CD4-positive, alpha-beta T cell (primary cell): ENCODE data around the gene ICA1. TPM values are rescaled to one million over a fixed set of nuclear protein-coding genes. Genes with fewer than 3 reads are reported as not detected.

Experiments used
- ATAC-seq: fragments of 200-7000 bp; cut with Tn5 transposase; one replicate; pipeline ENCODE4 v1.10.0; 2022; ENCODE audit warnings: mild to moderate bottlenecking; ENCODE audit not compliant: poor library complexity
- CTCF ChIA-PET: fragments of 350-600 bp; sonication (Branson Sonifier 250); formaldehyde crosslinking; loops from one replicate; lab custom pipeline; 2021; ENCODE audit warnings: antibody characterized with exemption, inconsistent platforms; lab: Charles Lee
- POLR2A ChIA-PET: fragments of 350-600 bp; sonication (Branson Sonifier 250); formaldehyde crosslinking; loops from one replicate; lab custom pipeline; 2021; ENCODE audit warnings: antibody characterized with exemption, inconsistent platforms; lab: Charles Lee
- DNase-seq, 14 experiments: peaks; one replicate each; pipeline ENCODE4 v3.0.0-alpha.2; 2013 to 2020; ENCODE audit warnings: mixed read lengths in 2 of 14
- H3K27ac ChIP-seq, 2 donors: one replicate each; pipeline versions ENCODE4 v1.5.1 to v1.7.0; 2013; ENCODE audit warnings: low read length in 2 of 2, low read depth in 1 of 2, mild to moderate bottlenecking in 1 of 2
- H3K27me3 ChIP-seq, 2 experiments: 1 replicate in 1 of 2; 2 replicates in 1 of 2; pipeline versions ENCODE4 v1.6.1 to v1.7.0; 2013; ENCODE audit warnings: low read length in 2 of 2, control low read depth in 1 of 2, mild to moderate bottlenecking in 1 of 2, moderate library complexity in 1 of 2; ENCODE audit not compliant: insufficient read depth in 2 of 2, control insufficient read depth in 1 of 2
- H3K36me3 ChIP-seq: one replicate; pipeline ENCODE4 v1.6.1; 2013; ENCODE audit warnings: low read length, control low read depth; ENCODE audit not compliant: insufficient read depth
- H3K4me1 ChIP-seq: one replicate; pipeline ENCODE4 v1.6.1; 2013; ENCODE audit warnings: low read length, control low read depth; ENCODE audit not compliant: insufficient read depth
- H3K4me3 ChIP-seq: one replicate; pipeline ENCODE4 v1.5.1; 2013; ENCODE audit warnings: mild to moderate bottlenecking, low read length, moderate library complexity
- H3K9me3 ChIP-seq, 2 experiments: 1 replicate in 1 of 2; 2 replicates in 1 of 2; pipeline versions ENCODE4 v1.6.1 to v1.7.0; 2013; ENCODE audit warnings: low read length in 2 of 2, mild to moderate bottlenecking in 2 of 2, control low read depth in 1 of 2, moderate library complexity in 1 of 2; ENCODE audit not compliant: control insufficient read depth in 1 of 2, insufficient read depth in 1 of 2
- H3K27ac Mint-ChIP-seq: one replicate; pipeline ENCODE4 v1.8.0; 2020; ENCODE audit warnings: mixed read lengths
- H3K27me3 Mint-ChIP-seq: one replicate; pipeline ENCODE4 v1.8.0; 2021; ENCODE audit warnings: mixed read lengths
- H3K36me3 Mint-ChIP-seq: one replicate; pipeline ENCODE4 v1.8.0; 2021; ENCODE audit warnings: low read depth, mixed read lengths
- H3K4me1 Mint-ChIP-seq: one replicate; pipeline ENCODE4 v1.8.0; 2021; ENCODE audit warnings: low read depth, mixed read lengths
- H3K4me3 Mint-ChIP-seq: one replicate; pipeline ENCODE4 v1.8.0; 2020; ENCODE audit warnings: mild to moderate bottlenecking, mixed read lengths
- H3K9me3 Mint-ChIP-seq: one replicate; pipeline ENCODE4 v1.8.0; 2020; ENCODE audit warnings: mixed read lengths
- intact Hi-C, 2 experiments: fragments of 100-400 bp; cut with DNase I in 1 of 2; cut with micrococcal nuclease in 1 of 2; formaldehyde crosslinking; loops; one replicate each; pipeline versions ENCODE4 v1.15.1 to v1.9.0; 2023 to 2025; cut with DNase I, micrococcal nuclease
- total RNA-seq, 174 experiments: library from RNA in 2 of 174; stranded (reverse) in 2 of 174; gene quantifications; one replicate each; pipeline ENCODE4 v1.2.3 and lab custom pipeline; 2021 to 2026
- TF ChIP-seq, protein P1 (sequence below): fragments of 200-600 bp; IDR thresholded peaks from one replicate; pipeline ENCODE4 v1.8.0; 2022; ENCODE audit warnings: antibody characterized with exemption, mild to moderate bottlenecking

ICA1 gene
- total RNA-seq, 2 experiments from 2014 or later = 0.95 to 1.7 TPM

DNA sequence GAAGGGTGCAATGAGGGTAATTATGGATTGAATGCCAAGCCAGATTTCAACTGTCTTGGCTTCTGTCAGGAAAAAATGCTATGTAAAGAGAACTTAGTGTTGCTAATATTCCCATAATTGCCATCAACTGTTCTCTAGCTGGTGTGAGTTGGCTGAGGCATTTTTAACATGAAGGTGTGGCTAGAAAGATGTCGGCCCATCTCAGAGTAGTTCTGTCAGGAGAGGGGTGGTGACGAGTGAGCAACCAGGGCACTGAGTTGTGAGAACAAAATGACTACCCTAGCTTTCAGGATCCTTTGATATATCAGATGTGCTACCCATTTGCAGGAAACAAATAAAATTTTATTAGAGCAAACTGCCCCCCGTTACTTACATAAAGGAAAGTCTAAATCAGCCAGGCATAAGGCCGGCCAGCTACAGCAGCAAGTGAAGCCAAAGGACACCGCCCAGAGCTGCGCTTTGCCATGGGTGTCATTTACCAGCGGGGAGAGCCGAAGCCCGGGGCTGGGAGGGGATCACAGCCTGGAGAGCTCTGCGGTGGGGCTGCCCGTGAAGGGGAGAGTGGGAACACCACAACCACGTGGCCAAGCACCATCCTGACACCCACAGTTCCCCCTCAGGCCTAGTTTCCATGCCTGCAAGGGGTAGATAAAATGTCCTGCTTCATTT, 141.4 kb downstream of the ICA1 start:
- Mint-ChIP-seq H3K4me1 (peaks cover 74% of the 10 kb centered on the region), H3K27ac (peak overlapping the region; percentile 96), H3K27me3 (no peaks in the 10 kb centered on the region), H3K36me3 (no peaks in the 10 kb centered on the region), H3K9me3 (no peaks in the 10 kb centered on the region), H3K4me3 (no peak overlapping the region)
- H3K4me3 ChIP-seq = no peak overlapping the region
- no peak for ATAC-seq
- H3K9me3 ChIP-seq = no peaks in the 10 kb centered on the region
- H3K36me3 ChIP-seq = no peaks in the 10 kb centered on the region
- no peak overlapping the region for H3K27ac ChIP-seq
- no peak for DNase-seq
- peaks cover 55% of the 10 kb centered on the region for H3K4me1 ChIP-seq
- POLR2A ChIA-PET = interaction anchor here (0.9 to 2.0 kb wide), 4 partner anchors 7 to 480 kb away, joined by 3 to 7 read pairs (median 4); partner anchors contain the start of genes GLCCI1 and UMAD1
- intact Hi-C loops = loop anchor here in 1 of 2 experiments (10.0 kb wide), 1 partner anchor 76 kb away; no protein-coding TSS in a partner anchor
- CTCF ChIA-PET = interaction anchor here (1.3 kb wide), 1 partner anchor 12 kb away, joined by 3 read pairs; no protein-coding TSS in a partner anchor
- TF ChIP-seq, protein P1, sequence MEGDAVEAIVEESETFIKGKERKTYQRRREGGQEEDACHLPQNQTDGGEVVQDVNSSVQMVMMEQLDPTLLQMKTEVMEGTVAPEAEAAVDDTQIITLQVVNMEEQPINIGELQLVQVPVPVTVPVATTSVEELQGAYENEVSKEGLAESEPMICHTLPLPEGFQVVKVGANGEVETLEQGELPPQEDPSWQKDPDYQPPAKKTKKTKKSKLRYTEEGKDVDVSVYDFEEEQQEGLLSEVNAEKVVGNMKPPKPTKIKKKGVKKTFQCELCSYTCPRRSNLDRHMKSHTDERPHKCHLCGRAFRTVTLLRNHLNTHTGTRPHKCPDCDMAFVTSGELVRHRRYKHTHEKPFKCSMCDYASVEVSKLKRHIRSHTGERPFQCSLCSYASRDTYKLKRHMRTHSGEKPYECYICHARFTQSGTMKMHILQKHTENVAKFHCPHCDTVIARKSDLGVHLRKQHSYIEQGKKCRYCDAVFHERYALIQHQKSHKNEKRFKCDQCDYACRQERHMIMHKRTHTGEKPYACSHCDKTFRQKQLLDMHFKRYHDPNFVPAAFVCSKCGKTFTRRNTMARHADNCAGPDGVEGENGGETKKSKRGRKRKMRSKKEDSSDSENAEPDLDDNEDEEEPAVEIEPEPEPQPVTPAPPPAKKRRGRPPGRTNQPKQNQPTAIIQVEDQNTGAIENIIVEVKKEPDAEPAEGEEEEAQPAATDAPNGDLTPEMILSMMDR = no peak
- H3K27me3 ChIP-seq = no peaks in the 10 kb centered on the region

DNA sequence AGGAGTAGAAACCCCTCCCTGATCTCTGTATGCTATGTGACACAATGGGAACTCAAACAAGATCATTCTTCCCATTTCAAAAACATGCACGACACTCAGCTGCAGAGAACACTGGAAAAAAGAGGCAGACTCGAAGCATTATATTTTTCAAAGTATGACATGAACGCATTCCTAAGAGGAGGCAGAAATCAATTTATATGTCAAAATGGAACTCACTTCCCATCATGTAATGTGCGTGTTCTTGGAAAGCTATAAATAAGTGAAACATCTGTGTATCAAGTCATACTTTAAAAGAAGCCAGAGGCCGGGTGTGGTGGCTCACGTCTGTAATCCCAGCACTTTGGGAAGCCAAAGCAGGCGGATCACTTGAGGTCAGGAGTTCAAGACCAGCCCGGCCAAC, 142.7 kb downstream of the ICA1 start:
- CTCF ChIA-PET = no interaction called here
- no peaks in the 10 kb centered on the region for H3K27me3 ChIP-seq
- no peak overlapping the region for H3K27ac Mint-ChIP-seq

DNA sequence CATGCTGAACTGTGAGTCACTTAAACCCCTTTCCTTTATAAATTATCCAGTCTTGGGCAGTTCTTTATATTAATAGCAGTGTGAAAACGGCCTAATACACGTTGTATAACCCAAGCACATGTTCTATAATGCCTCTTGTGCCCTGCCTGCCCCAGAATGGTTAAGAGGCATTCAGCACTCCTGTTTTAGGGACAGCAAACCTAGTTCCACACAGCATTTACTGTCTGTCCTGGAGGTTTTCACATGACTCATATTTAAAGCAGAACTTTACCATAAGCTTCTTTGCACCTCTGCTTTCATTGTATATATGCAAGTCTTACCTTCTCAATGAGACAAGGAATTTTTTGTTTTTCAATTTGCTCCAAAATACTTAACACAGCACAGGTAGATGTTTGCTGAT, 144.8 kb downstream of the ICA1 start:
- ATAC-seq = no peak
- Mint-ChIP-seq H3K27me3 (no peaks in the 10 kb centered on the region), H3K4me1 (peaks cover 75% of the 10 kb centered on the region), H3K27ac (peak overlapping the region; percentile 43), H3K4me3 (no peak overlapping the region), H3K36me3 (no peaks in the 10 kb centered on the region), H3K9me3 (no peaks in the 10 kb centered on the region)
- Histone ChIP-seq H3K4me3 (no peak overlapping the region), H3K4me1 (peaks cover 51% of the 10 kb centered on the region), H3K9me3 (no peaks in the 10 kb centered on the region), H3K27ac (no peak overlapping the region), H3K36me3 (no peaks in the 10 kb centered on the region), H3K27me3 (no peaks in the 10 kb centered on the region)
- CTCF ChIA-PET = no interaction called here
- TF ChIP-seq, protein P1 = no peak
- POLR2A ChIA-PET = interaction anchor here (1.6 to 2.2 kb wide), 2 partner anchors 9 to 32 kb away, joined by 4 to 13 read pairs; no protein-coding TSS in a partner anchor
- intact Hi-C loops = no loop called here
- no peak for DNase-seq

More for the DNA sequence above, 142.7 kb downstream of the ICA1 start:
- H3K36me3 ChIP-seq = no peaks in the 10 kb centered on the region
- intact Hi-C loops = no loop called here
- Mint-ChIP-seq H3K36me3 (no peaks in the 10 kb centered on the region), H3K9me3 (no peaks in the 10 kb centered on the region), H3K4me1 (peaks cover 74% of the 10 kb centered on the region), H3K4me3 (no peak overlapping the region), H3K27me3 (no peaks in the 10 kb centered on the region)
- peaks cover 55% of the 10 kb centered on the region for H3K4me1 ChIP-seq
- POLR2A ChIA-PET = no interaction called here
- no peak for ATAC-seq
- no peak overlapping the region for H3K27ac ChIP-seq
- TF ChIP-seq, protein P1 = no peak
- no peak for DNase-seq
- no peaks in the 10 kb centered on the region for H3K9me3 ChIP-seq
- no peak overlapping the region for H3K4me3 ChIP-seq
